ENCODE data around the gene ATG101. TPM values are rescaled to one million over a fixed set of nuclear protein-coding genes. Genes with fewer than 3 reads are reported as not detected.

The ATG101 gene
- total and polyA plus RNA-seq, 7 donors: 25.1 to 154 (median 35.3) TPM

- H3K4me1 ChIP-seq: no peaks in the 10 kb centered on the region
- no peak for TF ChIP-seq CTCF (IDR thresholded peaks at IDR 0.05)
- ATAC-seq: no peak
- WGBS, 3 donors: 73 to 80% (median 79%) methylated on average over 8 of the region's 8 CpGs
- H3K36me3 ChIP-seq (ENCODE audit: insufficient read depth in 1 of 2, low read depth in 1 of 2): no peaks in the 10 kb centered on the region
- H3K27ac ChIP-seq: no peak overlapping the region
- no peak for DNase-seq
- no peaks in the 10 kb centered on the region for H3K27me3 ChIP-seq (ENCODE audit: insufficient read depth in 3 of 3, low read length in 2 of 3)
- H3K9me3 ChIP-seq: no peaks in the 10 kb centered on the region
- intact Hi-C loops (cut with DNase I): loop anchor here (2.0 to 5.0 kb wide), 4 partner anchors 39 to 121 kb away; partner anchors contain the start of gene TAMALIN (in 1 of the 2)
- no peak overlapping the region for H3K4me3 ChIP-seq
Measured at GRCh38 chr12:52123487-52124186, 53.9 kb downstream of the ATG101 start.

GRCh38 chr12:52125476-52125900, 55.7 kb downstream of the ATG101 start:
- Histone ChIP-seq H3K4me1 (no peaks in the 10 kb centered on the region), H3K9me3 (no peaks in the 10 kb centered on the region), H3K36me3 (ENCODE audit: insufficient read depth in 1 of 2, low read depth in 1 of 2) (no peaks in the 10 kb centered on the region), H3K27me3 (ENCODE audit: insufficient read depth in 3 of 3, low read length in 2 of 3) (no peaks in the 10 kb centered on the region), H3K27ac (no peak overlapping the region), H3K4me3 (no peak overlapping the region)
- no peak for TF ChIP-seq CTCF (IDR thresholded peaks at IDR 0.05)
- ATAC-seq (no peak), DNase-seq (no peak)
- intact Hi-C loops (cut with DNase I): no loop called here
- 76 to 86% (median 80%) methylated on average over 6 of the region's 6 CpGs for WGBS, 3 donors

GRCh38 chr12:52126050-52126604, 56.3 kb downstream of the ATG101 start:
- no peaks in the 10 kb centered on the region for H3K27me3 ChIP-seq (ENCODE audit: insufficient read depth in 3 of 3, low read length in 2 of 3)
- no peak overlapping the region for H3K4me3 ChIP-seq
- H3K4me1 ChIP-seq: no peaks in the 10 kb centered on the region
- intact Hi-C loops (cut with DNase I): no loop called here
- 50 to 78% (median 73%) methylated on average over 2 of the region's 2 CpGs for WGBS, 3 donors
- no peaks in the 10 kb centered on the region for H3K9me3 ChIP-seq
- no peaks in the 10 kb centered on the region for H3K36me3 ChIP-seq (ENCODE audit: insufficient read depth in 1 of 2, low read depth in 1 of 2)
- ATAC-seq: no peak
- peak overlapping the region; percentile 36 for H3K27ac ChIP-seq
- no peak for DNase-seq
- TF ChIP-seq CTCF (IDR thresholded peaks at IDR 0.05): no peak

Other genes with a start within 250 kb of the ATG101 start
- under 1 TPM; 0.17 to 0.20 (median 0.18) TPM for gene FIGNL2, start 221.3 kb upstream of the ATG101 start, total RNA-seq
- gene FIGNL2, start 221.3 kb upstream of the ATG101 start, polyA plus RNA-seq: under 1 TPM; 0.01 to 0.08 (median 0.04) TPM
- not detected for gene ANKRD33, start 181.9 kb upstream of the ATG101 start, total RNA-seq
- under 1 TPM in 1 of 3 donors, not detected in 2; 0.16 TPM for gene ANKRD33, start 181.9 kb upstream of the ATG101 start, polyA plus RNA-seq
- gene ACVRL1, start 162.5 kb upstream of the ATG101 start, total RNA-seq: 10 to 100 TPM; 24.1 to 40.8 (median 25.8) TPM
- 10 to 100 TPM; 10.8 to 22.8 (median 13.9) TPM for gene ACVRL1, start 162.5 kb upstream of the ATG101 start, polyA plus RNA-seq
- 10 to 100 TPM; 10.5 to 16.6 (median 14.0) TPM for gene ACVR1B, start 118.3 kb upstream of the ATG101 start, total RNA-seq
- 10 to 100 TPM in 1 of 3 donors, 1 to 10 TPM in 2; 5.8 to 14.9 (median 6.0) TPM for gene ACVR1B, start 118.3 kb upstream of the ATG101 start, polyA plus RNA-seq
- gene TAMALIN, start 63.0 kb upstream of the ATG101 start, total RNA-seq: 10 to 100 TPM in 3 of 4 donors, 1 to 10 TPM in 1; 8.0 to 12.8 (median 11.5) TPM
- 1 to 10 TPM; 5.5 to 9.6 (median 6.8) TPM for gene TAMALIN, start 63.0 kb upstream of the ATG101 start, polyA plus RNA-seq
- gene NR4A1, start 18.5 kb upstream of the ATG101 start, total RNA-seq: 10 to 100 TPM; 17.5 to 92.8 (median 56.9) TPM
- gene NR4A1, start 18.5 kb upstream of the ATG101 start, polyA plus RNA-seq: 10 to 100 TPM; 35.5 to 74.0 (median 50.2) TPM
- gene SMIM41, start 9.7 kb downstream of the ATG101 start, total RNA-seq: under 1 TPM in 2 of 4 donors, not detected in 2; 0.16 to 0.32 TPM
- under 1 TPM in 1 of 3 donors, not detected in 2; 0.20 TPM for gene SMIM41, start 9.7 kb downstream of the ATG101 start, polyA plus RNA-seq
- gene KRT80, start 122.0 kb downstream of the ATG101 start, total RNA-seq: 10 to 100 TPM in 1 of 4 donors, 1 to 10 TPM in 2, under 1 TPM in 1; 0.11 to 14.0 (median 2.9) TPM
- gene KRT80, start 122.0 kb downstream of the ATG101 start, polyA plus RNA-seq: under 1 TPM; 0.13 to 0.44 (median 0.24) TPM
- 1 to 10 TPM in 3 of 4 donors, under 1 TPM in 1; 0.39 to 3.9 (median 1.9) TPM for gene KRT7, start 163.3 kb downstream of the ATG101 start, total RNA-seq
- 1 to 10 TPM in 2 of 3 donors, under 1 TPM in 1; 0.56 to 2.2 (median 1.6) TPM for gene KRT7, start 163.3 kb downstream of the ATG101 start, polyA plus RNA-seq
- under 1 TPM in 1 of 4 donors, not detected in 3; 0.77 TPM for gene KRT86, start 204.7 kb downstream of the ATG101 start, total RNA-seq
- gene KRT86, start 204.7 kb downstream of the ATG101 start, polyA plus RNA-seq: under 1 TPM in 2 of 3 donors, not detected in 1; 0.01 to 0.05 TPM
- gene KRT81, start 221.6 kb downstream of the ATG101 start, total RNA-seq: not detected
- under 1 TPM in 2 of 3 donors, not detected in 1; 0.03 to 0.14 TPM for gene KRT81, start 221.6 kb downstream of the ATG101 start, polyA plus RNA-seq

All from psoas muscle (tissue), 8 donors.